Neuronal stem cell (in vitro differentiated cells): ENCODE results near the gene STXBP5.

ENCODE experiments used
- DNase-seq: peaks from one replicate; pipeline ENCODE4 v3.0.0-alpha.2; 2013; ENCODE audit warnings: low spot score
- H2AFZ ChIP-seq: one replicate; pipeline ENCODE4 v1.6.1; 2013; ENCODE audit warnings: mild to moderate bottlenecking, low read length, inconsistent platforms
- H2AK5ac ChIP-seq: 2 replicates; pipeline ENCODE4 v1.6.1; 2013; ENCODE audit warnings: low read depth, mild to moderate bottlenecking, inconsistent platforms, low read length, moderate library complexity, mixed read lengths
- H2BK120ac ChIP-seq: 2 replicates; pipeline ENCODE4 v1.6.1; 2013; ENCODE audit warnings: low read depth, mild to moderate bottlenecking, inconsistent platforms, low read length, moderate library complexity, mixed read lengths
- H2BK12ac ChIP-seq: one replicate; pipeline ENCODE4 v1.6.1; 2013; ENCODE audit warnings: low read length, inconsistent platforms
- H2BK15ac ChIP-seq: 2 replicates; pipeline ENCODE4 v1.6.1; 2013; ENCODE audit warnings: mild to moderate bottlenecking, low read length, inconsistent platforms, mixed read lengths
- H2BK5ac ChIP-seq: one replicate; pipeline ENCODE4 v1.6.1; 2013; ENCODE audit warnings: inconsistent platforms, mild to moderate bottlenecking, low read length, moderate library complexity
- H3K14ac ChIP-seq: one replicate; pipeline ENCODE4 v1.6.1; 2013; ENCODE audit warnings: low read length, inconsistent platforms
- H3K18ac ChIP-seq: 2 replicates; pipeline ENCODE4 v1.6.1; 2013; ENCODE audit warnings: low read length, inconsistent platforms
- H3K23ac ChIP-seq: 2 replicates; pipeline ENCODE4 v1.6.1; 2013; ENCODE audit warnings: low read depth, mild to moderate bottlenecking, mixed read lengths, low read length, inconsistent platforms; ENCODE audit not compliant: poor library complexity
- H3K27ac ChIP-seq: replicated peaks from 3 replicates; pipeline ENCODE4 v1.5.1; 2013; ENCODE audit warnings: low read length, inconsistent platforms
- H3K27me3 ChIP-seq, 3 experiments: 2 replicates each; pipeline ENCODE4 v1.6.1; 2013; ENCODE audit warnings: low read length in 3 of 3, mild to moderate bottlenecking in 2 of 3, inconsistent platforms in 1 of 3, low read depth in 1 of 3, mixed read lengths in 1 of 3, moderate library complexity in 1 of 3; ENCODE audit not compliant: control insufficient read depth in 3 of 3, insufficient read depth in 3 of 3
- H3K36me3 ChIP-seq, 2 donors: replicated peaks in 1 of 2; 2 replicates each; pipeline ENCODE4 v1.6.1; 2013; ENCODE audit warnings: low read length in 2 of 2; ENCODE audit not compliant: control insufficient read depth in 2 of 2, insufficient read depth in 2 of 2
- H3K4ac ChIP-seq: 2 replicates; pipeline ENCODE4 v1.6.1; 2013; ENCODE audit warnings: inconsistent platforms, mild to moderate bottlenecking, low read length, moderate library complexity
- H3K4me1 ChIP-seq, 2 donors: 1 replicate in 1 of 2; 2 replicates in 1 of 2; pipeline ENCODE4 v1.6.1; 2013; ENCODE audit warnings: low read length in 2 of 2, low read depth in 1 of 2; ENCODE audit not compliant: control insufficient read depth in 2 of 2, insufficient read depth in 1 of 2
- H3K4me2 ChIP-seq: one replicate; pipeline ENCODE4 v1.6.1; 2013; ENCODE audit warnings: mild to moderate bottlenecking, low read length, inconsistent platforms; ENCODE audit not compliant: insufficient read depth, poor library complexity, severe bottlenecking
- H3K4me3 ChIP-seq, 2 donors: 2 replicates each; pipeline ENCODE4 v1.5.1; 2013; ENCODE audit warnings: low read length in 2 of 2, mild to moderate bottlenecking in 2 of 2, inconsistent platforms in 1 of 2, moderate library complexity in 1 of 2
- H3K79me1 ChIP-seq: one replicate; pipeline ENCODE4 v1.6.1; 2013; ENCODE audit warnings: low read depth, mild to moderate bottlenecking, inconsistent platforms, low read length, moderate library complexity
- H3K9ac ChIP-seq: one replicate; pipeline ENCODE4 v1.6.1; 2013; ENCODE audit warnings: mild to moderate bottlenecking, low read depth, low read length, inconsistent platforms; ENCODE audit not compliant: poor library complexity
- H3K9me3 ChIP-seq, 2 donors: replicated peaks in 1 of 2; 2 replicates each; pipeline versions ENCODE3 to v1.6.1; 2013; ENCODE audit warnings: low read length in 2 of 2, mild to moderate bottlenecking in 2 of 2, inconsistent platforms in 1 of 2, low read depth in 1 of 2, mixed read lengths in 1 of 2, moderate library complexity in 1 of 2; ENCODE audit not compliant: control insufficient read depth in 2 of 2, insufficient read depth in 1 of 2
- H4K8ac ChIP-seq: one replicate; pipeline ENCODE4 v1.6.1; 2013; ENCODE audit warnings: low read depth, mild to moderate bottlenecking, inconsistent platforms, low read length, moderate library complexity
- H4K91ac ChIP-seq: one replicate; pipeline ENCODE4 v1.6.1; 2013; ENCODE audit warnings: low read length, low read depth, mild to moderate bottlenecking, inconsistent platforms; ENCODE audit not compliant: poor library complexity
- WGBS, 2 donors: extraction: QIAGEN DNeasy Blood & Tissue Kit; methylation state at CpG; one replicate each; pipeline ENCODE4 v1.1.7; 2013; ENCODE audit warnings: missing lambda C conversion rate in 2 of 2, mixed read lengths in 1 of 2; ENCODE audit not compliant: insufficient read length in 2 of 2, insufficient replicate concordance in 1 of 2; ENCODE audit errors: extremely low coverage in 2 of 2; 5-methylcytosine and 5-hydroxymethylcytosine counted together

Gene STXBP5

GRCh38 chr6:147304016-147304415 is 99.8 kb downstream of the STXBP5 start:
- no CpG with 5 or more reads among the region's 4 CpGs for WGBS, 2 donors
- Histone ChIP-seq H3K9ac (no peak overlapping the region), H3K4me1 (no peaks in the 10 kb centered on the region), H2BK5ac (no peak overlapping the region), H3K79me1 (no peaks in the 10 kb centered on the region), H2AK5ac (no peak overlapping the region), H2BK12ac (no peak overlapping the region), H3K4me2 (no peak overlapping the region), H3K14ac (no peak overlapping the region), H3K36me3 (peaks cover 4 to 8% of the 10 kb centered on the region in 2 donors), H4K8ac (no peak overlapping the region), H4K91ac (no peak overlapping the region), H2BK15ac (no peak overlapping the region), H3K4me3 (no peak overlapping the region), H3K18ac (no peak overlapping the region), H2AFZ (no peak overlapping the region), H3K27ac (no peak overlapping the region), H3K9me3 (peaks cover 3 to 23% of the 10 kb centered on the region in 2 donors), H2BK120ac (no peak overlapping the region), H3K23ac (no peak overlapping the region), H3K27me3 (no peaks in the 10 kb centered on the region), H3K4ac (no peak overlapping the region)
- no peak for DNase-seq

GRCh38 chr6:147310521-147310920 is 106.3 kb downstream of the STXBP5 start:
- no peak overlapping the region for H3K4me3 ChIP-seq
- H2BK5ac ChIP-seq: no peak overlapping the region
- no peaks in the 10 kb centered on the region for H3K4me1 ChIP-seq
- H4K91ac ChIP-seq: no peak overlapping the region
- no peak for DNase-seq
- no peak overlapping the region for H3K18ac ChIP-seq
- H3K27ac ChIP-seq: no peak overlapping the region
- no peak overlapping the region for H4K8ac ChIP-seq
- H2BK15ac ChIP-seq: no peak overlapping the region
- H3K23ac ChIP-seq: no peak overlapping the region
- no peak overlapping the region for H3K14ac ChIP-seq
- H3K9ac ChIP-seq: no peak overlapping the region
- no peak overlapping the region for H2AFZ ChIP-seq
- no peak overlapping the region for H2BK12ac ChIP-seq
- H3K27me3 ChIP-seq: no peaks in the 10 kb centered on the region
- H3K4ac ChIP-seq: no peak overlapping the region
- peaks cover 0 to 8% of the 10 kb centered on the region in 2 donors for H3K36me3 ChIP-seq
- WGBS, 2 donors: no CpG with 5 or more reads among the region's 3 CpGs
- H2BK120ac ChIP-seq: no peak overlapping the region
- H3K9me3 ChIP-seq: no peaks in the 10 kb centered on the region
- no peak overlapping the region for H2AK5ac ChIP-seq
- no peak overlapping the region for H3K4me2 ChIP-seq
- no peaks in the 10 kb centered on the region for H3K79me1 ChIP-seq

- H2AK5ac ChIP-seq: no peak overlapping the region
- no peak overlapping the region for H2BK5ac ChIP-seq
- H3K9me3 ChIP-seq: no peaks in the 10 kb centered on the region
- no peak overlapping the region for H3K4me3 ChIP-seq
- no peak overlapping the region for H2BK15ac ChIP-seq
- peaks cover 0 to 15% of the 10 kb centered on the region in 2 donors for H3K36me3 ChIP-seq
- H2BK120ac ChIP-seq: no peak overlapping the region
- no peaks in the 10 kb centered on the region for H3K27me3 ChIP-seq
- H3K18ac ChIP-seq: no peak overlapping the region
- DNase-seq: no peak
- H3K9ac ChIP-seq: no peak overlapping the region
- H3K4me2 ChIP-seq: no peak overlapping the region
- H4K8ac ChIP-seq: no peak overlapping the region
- H2AFZ ChIP-seq: no peak overlapping the region
- no peak overlapping the region for H3K4ac ChIP-seq
- no peak overlapping the region for H4K91ac ChIP-seq
- H3K14ac ChIP-seq: no peak overlapping the region
- no peaks in the 10 kb centered on the region for H3K79me1 ChIP-seq
- no peak overlapping the region for H3K27ac ChIP-seq
- no peak overlapping the region for H3K23ac ChIP-seq
- H3K4me1 ChIP-seq: no peaks in the 10 kb centered on the region
- no peak overlapping the region for H2BK12ac ChIP-seq
Observed at GRCh38 chr6:147311218-147311617, 107.0 kb downstream of the STXBP5 start.

GRCh38 chr6:147321260-147321659 is 117.0 kb downstream of the STXBP5 start:
- no peak overlapping the region for H2BK12ac ChIP-seq

More at GRCh38 chr6:147321260-147321659, 117.0 kb downstream of the STXBP5 start:
- WGBS, 2 donors: no CpG with 5 or more reads among the region's 2 CpGs
- no peak overlapping the region for H2AFZ ChIP-seq
- no peaks in the 10 kb centered on the region for H3K27me3 ChIP-seq
- no peak overlapping the region for H3K4ac ChIP-seq
- no peaks in the 10 kb centered on the region for H3K4me1 ChIP-seq
- H3K79me1 ChIP-seq: no peaks in the 10 kb centered on the region
- no peak overlapping the region for H3K18ac ChIP-seq
- H3K36me3 ChIP-seq: peaks cover 0 to 4% of the 10 kb centered on the region in 2 donors
- no peak overlapping the region for H4K91ac ChIP-seq
- H3K4me2 ChIP-seq: no peak overlapping the region
- H3K9ac ChIP-seq: no peak overlapping the region
- H2BK15ac ChIP-seq: no peak overlapping the region
- no peak overlapping the region for H2BK5ac ChIP-seq
- no peak overlapping the region for H2BK120ac ChIP-seq
- no peaks in the 10 kb centered on the region for H3K9me3 ChIP-seq
- no peak overlapping the region for H3K27ac ChIP-seq
- DNase-seq: no peak
- no peak overlapping the region for H4K8ac ChIP-seq
- H2AK5ac ChIP-seq: no peak overlapping the region
- H3K23ac ChIP-seq: no peak overlapping the region
- no peak overlapping the region for H3K14ac ChIP-seq
- H3K4me3 ChIP-seq: no peak overlapping the region
